GM20000 (cell line): ENCODE measurements around the gene CMIP.

Experiments
- DNase-seq: peaks from one replicate; pipeline ENCODE4 v3.0.0; 2012; ENCODE audit warnings: low spot score
- CTCF ChIP-seq: IDR thresholded peaks from 2 replicates; pipeline ENCODE4 v1.5.1; 2012; ENCODE audit warnings: mild to moderate bottlenecking, control low read depth; ENCODE audit errors: extremely low read depth, missing control alignments

Gene CMIP

DNA sequence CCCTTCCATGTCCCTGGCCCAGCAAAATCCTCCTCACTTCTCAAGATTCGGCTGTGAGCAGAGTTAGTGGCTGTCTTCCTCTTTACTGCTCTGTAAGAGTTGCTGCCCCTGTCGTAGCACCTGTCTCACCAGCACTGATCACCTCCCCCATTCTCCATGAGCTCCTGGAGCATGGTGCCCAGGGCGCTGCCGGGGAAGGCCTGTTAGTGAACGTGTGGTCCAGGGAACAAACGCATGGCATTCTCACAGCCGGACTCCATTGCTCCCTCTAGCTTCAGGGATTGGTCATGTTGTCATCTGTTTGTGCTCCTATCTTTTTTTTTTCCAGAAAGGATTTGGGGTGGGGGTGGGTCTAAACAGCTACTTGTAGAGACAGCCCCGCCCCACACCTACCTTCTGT is 141.2 kb downstream of the CMIP start:
- DNase-seq = no peak
- TF ChIP-seq CTCF = no peak

- no peak for DNase-seq
- TF ChIP-seq CTCF = no peak
These were observed 141.8 kb downstream of the CMIP start for GRCh38 chr16:81586417-81586816.

DNA sequence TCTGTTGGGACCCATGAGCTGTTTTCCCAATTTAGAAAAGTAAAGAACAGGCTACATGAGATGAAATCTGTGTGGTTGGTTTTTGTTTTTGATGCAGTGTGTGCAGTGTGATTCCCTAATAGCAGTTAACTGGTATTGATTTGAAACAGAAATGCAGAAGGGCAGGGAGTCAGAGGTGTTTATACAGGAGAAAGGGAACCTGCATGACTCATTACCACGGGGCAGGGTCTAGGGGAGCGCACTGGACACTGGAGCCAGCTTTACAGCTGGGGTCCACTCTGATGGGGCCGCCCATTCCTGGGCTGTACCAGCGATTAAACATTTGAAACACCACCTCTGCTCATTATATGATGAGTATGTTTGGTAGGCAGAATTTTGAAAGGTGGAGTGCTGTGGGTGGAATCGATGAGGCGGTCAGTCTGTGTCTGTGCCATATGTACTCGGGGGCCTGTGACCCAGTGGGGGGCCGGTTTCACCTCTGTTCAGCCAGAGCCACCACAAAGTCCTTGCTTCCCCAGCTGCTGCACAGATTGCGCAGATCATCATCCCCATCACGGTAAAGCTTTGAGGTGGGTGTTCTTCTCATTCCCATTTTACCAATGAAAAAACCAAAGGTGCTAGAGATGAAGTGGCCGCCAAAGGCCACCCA is 142.5 kb downstream of the CMIP start:
- DNase-seq = no peak
- TF ChIP-seq CTCF = no peak

DNA sequence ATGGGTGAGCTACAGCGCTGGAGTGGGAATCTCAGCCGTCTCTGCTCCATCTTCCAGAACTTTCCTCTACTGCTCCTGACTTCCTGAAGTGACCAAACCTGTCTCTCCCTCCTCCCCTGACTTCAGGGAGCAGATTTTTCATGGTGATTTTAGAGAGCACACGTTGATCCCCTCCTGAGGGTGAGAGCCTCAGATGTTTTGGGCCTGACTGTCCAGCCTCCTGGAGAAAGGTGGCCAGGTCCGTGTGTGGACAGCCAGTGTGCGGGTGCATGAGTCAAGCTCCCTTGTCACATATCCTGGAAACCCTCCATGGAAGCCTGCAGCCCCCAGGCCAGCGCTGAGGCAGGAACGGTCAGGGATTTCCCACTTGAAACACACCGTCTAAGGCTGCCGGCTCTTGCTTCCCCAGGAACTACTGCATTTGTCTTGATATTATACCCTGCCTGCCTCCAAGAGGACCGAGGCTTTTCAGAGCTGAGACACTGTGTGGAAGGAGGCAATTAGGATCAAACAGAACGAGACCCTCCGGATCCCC is 143.1 kb downstream of the CMIP start:
- no peak for DNase-seq
- TF ChIP-seq CTCF = no peak

DNA sequence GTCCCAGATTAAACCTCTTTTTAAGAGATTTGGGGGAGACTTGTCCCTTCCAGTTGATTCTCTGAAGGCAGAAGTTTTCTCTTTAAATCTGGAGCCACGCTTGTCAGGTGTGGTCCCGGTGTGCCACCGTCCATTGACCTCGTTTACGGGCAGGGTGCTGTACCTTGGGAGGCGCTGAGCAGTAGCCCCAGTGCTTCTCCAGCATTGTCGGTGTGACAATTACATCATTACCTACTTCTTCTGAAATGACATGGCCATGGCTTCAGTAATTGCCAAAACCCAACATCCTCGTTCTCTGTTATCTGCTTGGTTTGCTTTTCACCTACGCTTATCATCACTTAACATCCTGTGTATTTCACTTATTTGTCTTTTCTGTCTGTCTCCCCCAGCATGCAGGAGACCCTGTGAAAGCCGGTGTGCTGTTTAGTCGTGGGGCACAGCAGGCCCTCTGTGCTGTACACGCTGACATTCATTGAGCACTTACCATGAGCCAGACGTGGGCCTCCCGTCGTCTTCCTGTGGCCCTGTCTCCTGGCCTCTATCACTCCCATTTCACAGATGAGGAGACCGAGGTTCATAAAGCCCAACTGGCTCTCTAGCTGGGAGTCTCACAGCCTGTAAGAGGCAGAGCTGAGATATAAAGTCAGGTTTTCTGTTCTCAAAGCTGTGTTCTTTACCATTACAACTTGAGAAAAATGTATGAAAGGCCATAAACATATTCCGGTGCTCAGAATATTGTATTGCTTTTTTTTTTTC is 143.9 kb downstream of the CMIP start:
- no peak for DNase-seq
- no peak for TF ChIP-seq CTCF

DNA sequence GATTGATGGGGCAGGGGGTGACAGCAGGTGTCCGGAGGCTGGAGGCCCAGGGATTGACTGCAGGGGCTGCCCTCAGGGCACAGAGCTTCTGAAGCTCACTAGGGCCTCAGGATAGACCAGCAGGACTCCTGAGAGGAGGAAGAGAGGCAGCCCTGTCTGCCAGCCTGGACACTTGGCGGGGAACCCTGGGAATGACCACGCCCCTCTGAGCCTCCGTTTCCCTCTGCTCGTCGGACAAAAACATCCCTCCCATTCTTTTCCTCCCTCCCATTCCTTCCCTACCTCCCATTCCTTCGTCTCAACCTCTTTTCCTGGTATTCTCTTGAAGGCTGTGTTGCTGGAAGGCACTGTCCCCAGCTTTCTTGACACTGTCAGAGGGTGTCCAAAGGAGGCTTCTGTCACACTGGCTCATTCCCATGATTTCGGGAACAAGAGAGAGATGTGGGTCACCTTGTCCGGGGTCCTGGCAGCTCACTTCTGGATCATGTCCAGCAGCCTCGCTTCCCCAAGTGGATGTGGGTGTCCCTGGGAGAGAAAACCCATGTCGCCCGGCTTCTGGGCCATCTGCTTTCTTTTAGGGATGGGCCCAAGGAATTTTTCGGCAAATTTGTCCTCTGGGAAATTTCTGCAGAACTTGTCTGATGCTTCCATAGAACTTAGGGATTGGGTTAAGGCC is 145.5 kb downstream of the CMIP start:
- TF ChIP-seq CTCF = no peak
- no peak for DNase-seq

DNA sequence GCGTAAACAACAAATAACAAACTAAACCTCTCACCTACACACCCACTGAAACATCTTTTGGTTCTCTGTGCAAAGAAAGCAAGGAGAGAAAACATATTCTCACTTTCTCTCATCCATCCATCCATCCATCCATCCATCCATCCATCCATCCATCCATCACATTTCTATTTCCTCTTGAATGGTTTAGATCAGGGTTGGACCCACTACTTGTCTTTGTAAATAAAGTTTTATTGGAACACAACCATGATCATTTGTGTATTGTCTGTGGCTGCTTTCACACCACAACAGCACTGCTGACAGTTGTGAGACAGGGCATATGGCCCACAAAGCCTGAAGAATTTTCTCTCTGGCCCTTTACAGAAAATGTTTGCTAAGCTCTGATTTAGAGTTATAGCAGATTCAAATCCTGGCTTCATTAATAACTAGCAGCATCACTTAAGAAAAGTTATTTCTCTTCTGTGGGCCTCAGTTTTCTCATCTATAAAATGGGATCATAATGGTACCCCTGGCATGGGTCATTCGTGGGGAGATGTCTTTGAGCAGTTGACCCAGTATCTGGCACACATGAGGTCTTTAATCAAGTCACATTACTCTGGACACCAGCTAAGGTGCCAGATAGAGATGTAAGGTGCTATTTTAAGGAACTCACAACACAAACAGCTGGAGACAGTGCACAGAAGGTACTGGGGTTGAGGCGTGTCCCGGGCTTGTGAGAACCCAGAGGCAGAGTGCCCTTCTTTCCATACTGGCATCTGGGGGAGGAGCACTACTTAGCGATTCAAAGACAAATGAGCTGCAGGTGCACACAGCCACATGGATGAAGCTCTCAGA is 146.3 kb downstream of the CMIP start:
- no peak for DNase-seq
- TF ChIP-seq CTCF = no peak
